BLaER1 treated with 17β-estradiol and CSF1 and Interleukin-3, amounts not matched to agents 10 nM and 100 nM (cell line): Measurements from ENCODE around the gene SLC10A3.

Experiments used
- H3K27ac ChIP-seq, 11 experiments: shearing (Covaris generic); formaldehyde crosslinking; 2 replicates each; pipeline ENCODE4 v1.8.1; 2022
- H3K27me3 ChIP-seq, 11 experiments: shearing (Covaris generic); formaldehyde crosslinking; 2 replicates each; pipeline ENCODE4 v1.8.1; 2022
- H3K36me3 ChIP-seq, 11 experiments: shearing (Covaris generic); formaldehyde crosslinking; 2 replicates each; pipeline ENCODE4 v1.8.1; 2022
- H3K4me1 ChIP-seq, 10 experiments: shearing (Covaris generic); formaldehyde crosslinking; 2 replicates each; pipeline ENCODE4 v1.8.1; 2022
- H3K4me2 ChIP-seq, 11 experiments: shearing (Covaris generic); formaldehyde crosslinking; 2 replicates each; pipeline ENCODE4 v1.8.1; 2022
- H3K4me3 ChIP-seq, 10 experiments: shearing (Covaris generic); formaldehyde crosslinking; 2 replicates each; pipeline ENCODE4 v1.8.1; 2022
- H3K9ac ChIP-seq, 11 experiments: shearing (Covaris generic); formaldehyde crosslinking; 2 replicates each; pipeline ENCODE4 v1.8.1; 2022
- H3K9me3 ChIP-seq, 11 experiments: shearing (Covaris generic); formaldehyde crosslinking; replicated peaks in 1 of 11; 2 replicates each; pipeline ENCODE4 v1.8.1; 2022
- H4K20me1 ChIP-seq, 11 experiments: shearing (Covaris generic); formaldehyde crosslinking; 2 replicates each; pipeline ENCODE4 v1.8.1; 2022
- Cebpa-rat ChIP-seq, 11 experiments: shearing (Covaris generic); IDR thresholded peaks; 2 replicates each; pipeline ENCODE4 v1.8.1; 2022

The SLC10A3 gene

DNA sequence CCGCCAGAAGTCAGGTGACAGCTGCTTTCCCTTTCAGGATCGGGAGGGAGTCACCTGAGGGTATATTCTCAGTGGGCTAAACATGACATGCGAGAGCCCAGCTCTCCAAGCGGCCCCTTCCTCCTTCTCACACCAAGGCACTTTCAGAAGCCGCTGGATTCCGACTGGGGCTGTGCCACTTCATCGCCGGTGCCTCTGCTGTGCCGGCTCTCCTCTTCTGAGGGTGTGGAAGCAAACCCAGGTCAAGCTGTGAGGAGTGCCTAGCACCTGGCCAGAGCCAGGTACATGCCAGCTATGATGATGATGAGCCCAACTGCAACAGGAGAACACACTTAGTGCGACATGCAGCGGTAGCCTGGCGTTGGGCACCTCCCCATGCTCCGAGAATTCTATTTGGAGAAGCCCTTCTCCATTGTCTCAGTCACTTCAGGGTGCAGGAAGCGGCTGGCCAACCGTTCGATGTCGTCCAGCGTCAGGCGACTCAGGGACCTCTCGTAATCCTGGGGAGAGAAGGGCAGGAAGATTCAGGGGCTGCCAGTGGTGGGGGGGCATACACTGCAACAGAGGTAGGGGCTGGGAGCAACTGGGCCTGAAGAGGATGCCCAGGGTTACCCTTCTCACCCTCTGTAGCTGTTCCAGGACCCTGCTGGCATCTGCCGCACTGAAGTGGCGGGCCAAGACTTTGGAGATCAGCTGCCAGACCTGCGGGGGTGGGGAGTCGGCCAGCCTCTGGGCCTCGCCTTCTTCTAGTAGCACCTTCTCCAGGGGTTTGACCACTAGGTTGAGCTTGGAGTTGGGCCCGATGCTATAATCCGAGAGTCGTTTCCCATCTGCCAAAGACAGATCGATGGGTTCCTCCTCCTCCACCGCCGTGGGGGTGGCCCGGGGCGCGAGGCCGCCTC lies 5.0 kb downstream of the SLC10A3 start:
- Histone ChIP-seq H4K20me1 (peaks cover 0 to 43% (median 14%) of the 10 kb centered on the region in 11 experiments; a peak in 11 of 22 replicates), H3K4me2 (peak overlapping the region; percentile 70 to 89 (median 81)), H3K9me3 (peaks cover 0 to 47% (median 31%) of the 10 kb centered on the region in 11 experiments; a peak in 15 of 22 replicates), H3K4me1 (peaks cover 54 to 71% (median 64%) of the 10 kb centered on the region in 10 experiments), H3K27ac (peak overlapping the region in 10 of 11 experiments; percentile 46 to 88 (median 82); a peak in 20 of 22 replicates), H3K4me3 (peak overlapping the region; percentile 71 to 84 (median 77)), H3K9ac (peak overlapping the region; percentile 73 to 91 (median 84)), H3K36me3 (peaks cover 0 to 31% (median 16%) of the 10 kb centered on the region in 11 experiments; a peak in 14 of 22 replicates), H3K27me3 (peaks cover 38 to 54% (median 45%) of the 10 kb centered on the region in 11 experiments)
- no peak for TF ChIP-seq Cebpa-rat (IDR thresholded peaks at IDR 0.05)

DNA sequence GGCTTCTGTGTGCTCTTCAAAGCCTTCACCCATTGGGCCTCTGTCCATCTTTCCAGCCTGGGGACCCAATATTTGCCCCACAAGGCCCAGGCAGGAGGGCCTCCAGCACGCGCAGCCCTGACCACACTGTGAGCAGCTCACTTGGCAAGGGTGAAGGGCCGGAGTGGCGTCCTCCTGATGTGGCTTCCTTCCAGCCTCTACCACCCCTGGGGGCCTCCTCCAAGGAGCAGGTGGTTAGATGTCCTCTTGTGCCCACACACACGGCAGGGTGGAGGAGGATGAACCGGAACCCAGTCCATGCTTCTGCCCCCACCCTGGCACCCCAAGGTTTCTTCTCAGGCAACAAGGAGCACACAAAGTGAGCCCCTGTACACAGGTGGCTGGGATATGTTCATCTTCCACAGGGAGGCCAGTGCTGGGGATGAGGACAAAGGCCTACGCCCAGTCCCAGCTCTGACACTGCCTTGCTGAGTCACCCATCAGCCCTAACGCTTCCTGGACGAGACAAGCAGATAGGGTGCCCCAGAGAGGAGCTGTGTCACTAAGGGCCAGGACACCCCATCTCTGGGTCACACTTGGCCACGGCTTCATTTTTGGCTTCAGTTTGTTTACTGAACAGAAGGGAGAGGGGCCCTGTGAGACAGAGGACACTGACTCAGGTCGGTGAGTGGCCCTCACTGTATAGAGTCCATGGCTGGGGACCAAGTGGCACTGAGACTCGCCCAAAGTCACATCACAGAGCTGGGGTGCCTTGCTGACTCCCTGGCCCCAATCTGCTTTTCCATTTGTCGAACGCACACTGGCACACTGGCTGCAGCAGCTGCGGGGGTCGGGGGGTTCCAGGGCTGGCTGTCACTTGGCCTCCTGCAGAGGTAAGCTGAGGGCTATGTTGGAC lies 5.9 kb downstream of the SLC10A3 start:
- Histone ChIP-seq H3K4me1 (peaks cover 60 to 72% (median 67%) of the 10 kb centered on the region in 10 experiments), H3K9ac (peak overlapping the region; percentile 73 to 91 (median 84); a peak in 19 of 22 replicates), H3K4me2 (peak overlapping the region; percentile 70 to 89 (median 81)), H3K4me3 (peak overlapping the region in 9 of 10 experiments; percentile 71 to 84 (median 77); a peak in 16 of 20 replicates), H3K36me3 (peaks cover 0 to 31% (median 16%) of the 10 kb centered on the region in 11 experiments; a peak in 14 of 22 replicates), H4K20me1 (peaks cover 0 to 43% (median 14%) of the 10 kb centered on the region in 11 experiments; a peak in 11 of 22 replicates), H3K27me3 (peaks cover 42 to 62% (median 51%) of the 10 kb centered on the region in 11 experiments), H3K9me3 (peaks cover 0 to 38% (median 23%) of the 10 kb centered on the region in 11 experiments; a peak in 14 of 22 replicates), H3K27ac (peak overlapping the region in 10 of 11 experiments; percentile 24 to 88 (median 57); a peak in 15 of 22 replicates)
- TF ChIP-seq Cebpa-rat (IDR thresholded peaks at IDR 0.05), result no peak

DNA sequence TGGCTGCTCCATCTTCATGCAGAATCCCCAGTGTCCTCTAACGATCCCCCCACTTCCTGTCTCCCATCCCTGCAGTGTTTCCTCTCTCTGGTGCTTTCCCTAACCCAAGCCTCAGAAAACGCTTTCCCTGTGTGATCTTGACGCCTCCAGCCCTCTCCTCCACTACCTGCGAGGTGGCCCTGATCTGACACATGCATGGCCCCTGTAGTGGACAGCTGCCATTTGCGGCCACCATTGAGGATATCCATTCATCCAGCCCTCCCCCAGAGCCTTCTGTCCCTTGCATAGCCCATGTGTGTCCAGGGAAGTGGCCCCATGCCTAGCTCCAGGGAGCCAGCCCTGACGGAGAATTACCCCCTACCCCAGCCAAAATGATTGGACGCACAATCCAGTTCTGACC lies 7.1 kb downstream of the SLC10A3 start:
- Histone ChIP-seq H3K4me1 (peaks cover 51 to 64% (median 59%) of the 10 kb centered on the region in 10 experiments), H3K27me3 (peaks cover 42 to 64% (median 52%) of the 10 kb centered on the region in 11 experiments), H3K9ac (peak overlapping the region in 3 of 11 experiments; percentile 30 to 44 (median 41); a peak in 2 of 22 replicates), H3K4me3 (no peak overlapping the region), H3K4me2 (peak overlapping the region; percentile 70 to 89 (median 81)), H3K36me3 (peaks cover 0 to 26% (median 16%) of the 10 kb centered on the region in 11 experiments; a peak in 14 of 22 replicates), H3K27ac (0 out of 22 replicates have a peak overlapping the region, but pooled peaks of 1 of the 11 experiments have one; percentile 24), H4K20me1 (peaks cover 0 to 36% (median 14%) of the 10 kb centered on the region in 11 experiments; a peak in 10 of 22 replicates), H3K9me3 (peaks cover 0 to 31% (median 18%) of the 10 kb centered on the region in 11 experiments; a peak in 13 of 22 replicates)
- no peak for TF ChIP-seq Cebpa-rat (IDR thresholded peaks at IDR 0.05)

DNA sequence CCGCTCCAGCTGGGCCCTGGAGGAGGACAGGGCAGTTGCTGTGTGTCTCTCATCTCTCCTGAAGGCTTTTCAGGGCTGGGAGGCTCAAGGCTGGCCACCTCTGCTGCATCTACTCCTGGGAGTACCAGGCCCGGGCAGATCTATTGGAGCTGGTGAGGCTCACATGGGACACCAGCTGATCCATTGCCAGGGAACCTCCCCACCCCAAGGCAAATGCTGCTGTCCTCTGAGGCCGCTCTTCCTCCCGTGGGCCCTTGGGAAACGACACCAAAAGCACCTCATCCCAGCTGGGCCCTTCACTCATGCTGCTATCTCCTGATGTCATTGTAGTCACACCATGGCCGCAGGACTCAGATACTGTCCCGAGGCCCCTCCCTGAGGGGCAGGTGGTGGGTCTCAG lies 7.6 kb downstream of the SLC10A3 start:
- Histone ChIP-seq H3K4me2 (peak overlapping the region; percentile 70 to 89 (median 81)), H4K20me1 (peaks cover 0 to 38% (median 18%) of the 10 kb centered on the region in 11 experiments; a peak in 10 of 22 replicates), H3K4me3 (no peak overlapping the region), H3K4me1 (peaks cover 50 to 69% (median 62%) of the 10 kb centered on the region in 10 experiments), H3K9me3 (peaks cover 0 to 26% (median 13%) of the 10 kb centered on the region in 11 experiments; a peak in 13 of 22 replicates), H3K36me3 (peaks cover 0 to 20% (median 11%) of the 10 kb centered on the region in 11 experiments; a peak in 13 of 22 replicates), H3K27ac (0 out of 22 replicates have a peak overlapping the region, but pooled peaks of 1 of the 11 experiments have one; percentile 24), H3K27me3 (peaks cover 42 to 67% (median 54%) of the 10 kb centered on the region in 11 experiments), H3K9ac (peak overlapping the region in 3 of 11 experiments; percentile 30 to 44 (median 41); a peak in 3 of 22 replicates)
- TF ChIP-seq Cebpa-rat (IDR thresholded peaks at IDR 0.05), result no peak

DNA sequence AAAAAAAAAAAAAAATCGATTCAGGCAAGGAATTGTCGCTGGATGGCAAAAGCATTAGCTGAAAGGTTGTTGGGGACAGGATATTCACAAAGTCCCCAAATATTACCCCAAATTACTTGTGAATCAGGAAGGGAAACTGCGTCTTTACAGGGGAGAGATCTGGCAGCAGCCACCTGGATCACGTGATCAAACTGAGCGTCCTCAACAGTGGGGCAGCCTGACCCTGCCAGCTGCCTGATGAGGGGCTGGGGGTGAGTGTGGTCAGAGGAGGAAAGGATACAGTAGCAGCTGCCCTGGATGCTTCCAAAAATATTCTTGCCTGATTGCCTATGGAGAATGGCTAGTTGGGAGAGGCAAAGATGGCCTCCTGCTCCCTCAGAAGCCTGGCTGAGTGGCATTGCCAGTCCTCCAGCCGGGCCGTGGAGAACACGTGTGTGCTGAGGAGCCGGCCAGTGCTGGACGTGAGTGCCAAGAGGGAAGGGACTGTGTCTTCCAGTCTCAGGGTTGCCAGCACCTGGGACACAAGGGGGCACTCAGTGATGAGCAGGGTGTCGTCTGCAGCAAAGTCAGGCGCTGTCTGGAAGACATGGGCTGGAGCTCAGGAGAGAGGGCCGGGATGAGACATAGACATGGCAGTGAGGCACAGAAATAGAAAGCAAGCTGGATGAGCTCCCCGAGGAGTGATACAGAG lies 8.4 kb downstream of the SLC10A3 start:
- Histone ChIP-seq H3K4me3 (no peak overlapping the region), H3K27me3 (peaks cover 42 to 74% (median 59%) of the 10 kb centered on the region in 11 experiments), H3K36me3 (peaks cover 0 to 20% (median 11%) of the 10 kb centered on the region in 11 experiments; a peak in 12 of 22 replicates), H3K9me3 (peaks cover 0 to 19% (median 9%) of the 10 kb centered on the region in 11 experiments; a peak in 11 of 22 replicates), H4K20me1 (peaks cover 0 to 35% (median 21%) of the 10 kb centered on the region in 11 experiments; a peak in 12 of 22 replicates), H3K4me1 (peaks cover 46 to 68% (median 58%) of the 10 kb centered on the region in 10 experiments), H3K27ac (0 out of 22 replicates have a peak overlapping the region, but pooled peaks of 1 of the 11 experiments have one; percentile 24), H3K9ac (peak overlapping the region in 2 of 11 experiments; percentile 8 to 30; a peak in 1 of 22 replicates), H3K4me2 (peak overlapping the region in 7 of 11 experiments; percentile 70 to 88 (median 80); a peak in 9 of 22 replicates)
- no peak for TF ChIP-seq Cebpa-rat (IDR thresholded peaks at IDR 0.05)

DNA sequence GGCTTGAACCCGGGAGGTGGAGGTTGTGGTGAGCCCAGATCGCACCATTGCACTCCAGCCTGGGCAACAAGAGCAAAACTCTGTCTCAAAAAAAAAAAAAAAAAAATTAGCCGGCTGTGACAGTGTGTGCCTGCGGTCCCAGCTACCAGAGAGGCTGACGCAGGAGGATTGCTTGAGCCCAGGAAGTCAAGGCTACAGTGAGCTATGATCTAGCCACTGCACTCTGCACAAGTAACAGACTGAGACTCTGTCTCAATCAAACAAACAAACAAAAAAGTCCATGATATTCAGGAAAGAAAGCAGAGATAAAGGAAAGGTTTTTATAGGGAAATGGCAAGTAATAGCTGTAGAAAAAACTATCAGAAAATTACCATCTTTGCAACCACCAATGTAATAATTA lies 9.2 kb downstream of the SLC10A3 start:
- no peak for TF ChIP-seq Cebpa-rat (IDR thresholded peaks at IDR 0.05)
- no peak overlapping the region for H3K27ac ChIP-seq
- H3K36me3 ChIP-seq, result peaks cover 0 to 20% (median 11%) of the 10 kb centered on the region in 11 experiments; a peak in 12 of 22 replicates
- H4K20me1 ChIP-seq, result peaks cover 0 to 35% (median 21%) of the 10 kb centered on the region in 11 experiments; a peak in 12 of 22 replicates
- no peak overlapping the region for H3K9ac ChIP-seq
- no peak overlapping the region for H3K4me3 ChIP-seq
- peaks cover 44 to 72% (median 57%) of the 10 kb centered on the region in 10 experiments for H3K4me1 ChIP-seq
- H3K9me3 ChIP-seq, result peaks cover 0 to 13% (median 5%) of the 10 kb centered on the region in 11 experiments; a peak in 8 of 22 replicates
- no peak overlapping the region for H3K4me2 ChIP-seq
- peaks cover 42 to 81% (median 67%) of the 10 kb centered on the region in 11 experiments for H3K27me3 ChIP-seq
